HG03025 (cell line): ENCODE data around the gene TP53I13.

Experiments
- ATAC-seq: cut with Tn5 transposase; IDR thresholded peaks from one replicate; pipeline ENCODE4 v1.9.1; 2021; ENCODE audit warnings: mild to moderate bottlenecking, moderate library complexity; ENCODE audit not compliant: unreplicated experiment, low FRiP score

TP53I13 gene

DNA sequence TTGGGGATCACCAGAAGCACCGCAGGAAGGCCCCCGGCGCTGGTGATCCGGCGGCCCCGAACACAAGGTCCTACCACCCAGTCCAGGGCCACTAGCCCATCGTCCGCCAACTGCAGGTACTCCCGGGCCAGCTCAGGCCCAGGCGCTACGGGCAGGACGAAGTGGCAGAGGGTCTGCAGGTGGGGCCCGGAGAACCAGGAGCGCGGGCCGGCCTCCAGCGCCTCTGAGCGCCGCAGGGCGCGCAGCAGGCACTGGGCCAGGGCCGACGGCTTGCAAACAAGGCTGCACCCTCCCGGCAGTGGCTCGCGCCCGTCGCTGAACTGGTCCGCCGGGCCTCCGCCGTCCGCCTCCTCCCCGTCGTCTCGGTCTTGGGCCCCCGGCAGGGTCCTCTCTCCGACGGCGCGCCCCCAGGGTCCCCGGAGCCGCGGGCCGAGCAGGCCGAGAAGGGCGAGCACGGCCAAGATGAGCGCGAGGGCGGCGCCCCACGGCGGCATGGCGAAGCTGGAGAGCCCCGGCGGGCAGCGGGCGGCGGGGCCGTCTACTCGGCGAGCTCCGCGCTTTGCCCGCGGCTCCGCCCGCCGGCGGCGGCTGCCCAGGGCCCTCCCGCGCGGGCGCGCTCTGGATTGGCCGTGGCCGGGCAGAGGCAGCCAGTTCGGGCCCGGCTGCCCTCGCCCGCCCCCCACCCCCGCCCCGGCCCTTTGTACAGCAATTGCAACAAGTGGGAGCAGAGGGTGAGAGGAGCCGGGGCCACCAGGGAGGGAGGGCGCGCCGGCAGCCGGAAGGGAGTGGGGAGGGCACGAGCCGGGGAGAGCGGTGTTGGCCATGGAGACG lies 1.8 kb upstream of the TP53I13 start, which contains the start of gene ABHD15:
Gene ABHD15 (minus strand): TSS at position 565 of the 831 bp plus-strand sequence. CDS start 71 bp downstream, at position 494.
- no peak for ATAC-seq

DNA sequence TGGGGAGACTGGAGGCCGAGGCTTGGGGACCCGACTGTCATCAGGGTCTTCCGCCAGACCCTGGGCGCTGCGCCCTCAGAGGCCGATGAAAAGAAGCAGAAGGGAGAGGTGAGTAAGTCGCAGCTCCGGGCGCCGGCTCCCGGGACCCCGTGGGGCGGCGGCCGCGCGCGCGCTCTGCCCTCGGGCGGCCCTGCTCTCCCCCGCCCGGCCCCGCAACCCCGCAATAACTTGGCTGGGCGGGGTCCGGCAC lies 1.3 kb upstream of the TP53I13 start:
- no peak for ATAC-seq

- peak; percentile 31 for ATAC-seq
Measured at GRCh38 chr17:29567554-29568330, 759 bp upstream of the TP53I13 start.

GRCh38 chr17:29569245-29569950 lies 897 bp downstream of the TP53I13 start:
- ATAC-seq: no peak

GRCh38 chr17:29570521-29570920 lies 2.0 kb downstream of the TP53I13 start:
- ATAC-seq: no peak

DNA sequence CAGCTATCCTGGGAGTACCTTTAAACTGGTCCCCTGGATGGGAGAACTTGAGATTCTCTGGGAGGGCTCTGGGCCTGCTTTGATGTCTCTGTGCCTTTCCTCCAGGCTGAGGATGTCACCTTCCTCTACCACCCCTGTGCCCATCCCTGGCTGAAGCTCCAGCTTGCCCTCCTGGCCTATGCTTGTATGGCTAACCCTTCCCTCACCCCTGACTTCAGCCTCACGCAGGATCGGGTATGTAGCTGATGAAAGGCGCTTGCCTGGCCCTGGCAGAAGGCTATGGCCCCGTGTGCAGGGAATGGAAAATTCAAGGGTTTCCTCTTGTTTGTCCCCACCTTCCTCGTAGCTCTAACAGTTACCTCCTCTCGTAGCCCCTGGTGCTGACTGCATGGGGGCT lies 3.0 kb downstream of the TP53I13 start:
- ATAC-seq: no peak

DNA sequence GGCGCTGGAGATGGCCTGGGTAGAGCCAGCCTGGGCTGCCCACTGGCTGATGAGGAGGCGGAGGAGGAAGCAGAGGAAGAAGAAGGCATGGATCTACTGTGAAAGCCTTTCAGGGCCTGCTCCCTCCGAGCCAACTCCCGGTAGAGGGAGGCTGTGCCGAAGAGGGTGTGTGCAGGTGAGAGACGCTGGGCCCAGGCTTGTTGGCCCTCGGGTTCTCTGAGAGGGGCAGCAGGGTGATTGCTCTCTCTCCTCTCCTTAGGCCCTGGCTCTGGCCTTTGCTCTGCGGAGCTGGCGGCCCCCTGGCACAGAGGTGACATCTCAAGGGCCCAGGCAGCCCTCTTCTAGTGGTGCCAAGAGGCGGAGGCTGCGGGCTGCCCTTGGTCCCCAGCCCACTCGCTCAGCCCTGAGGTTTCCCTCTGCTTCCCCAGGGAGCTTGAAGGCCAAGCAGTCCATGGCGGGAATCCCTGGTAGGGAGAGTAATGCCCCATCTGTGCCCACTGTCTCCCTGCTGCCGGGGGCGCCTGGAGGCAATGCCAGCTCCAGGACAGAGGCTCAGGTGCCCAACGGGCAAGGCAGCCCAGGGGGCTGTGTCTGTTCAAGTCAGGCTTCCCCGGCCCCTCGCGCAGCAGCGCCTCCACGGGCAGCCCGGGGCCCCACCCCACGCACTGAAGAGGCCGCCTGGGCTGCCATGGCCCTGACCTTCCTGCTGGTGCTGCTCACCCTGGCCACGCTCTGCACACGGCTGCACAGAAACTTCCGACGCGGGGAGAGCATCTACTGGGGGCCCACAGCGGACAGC lies 3.6 kb downstream of the TP53I13 start:
- ATAC-seq: no peak

DNA sequence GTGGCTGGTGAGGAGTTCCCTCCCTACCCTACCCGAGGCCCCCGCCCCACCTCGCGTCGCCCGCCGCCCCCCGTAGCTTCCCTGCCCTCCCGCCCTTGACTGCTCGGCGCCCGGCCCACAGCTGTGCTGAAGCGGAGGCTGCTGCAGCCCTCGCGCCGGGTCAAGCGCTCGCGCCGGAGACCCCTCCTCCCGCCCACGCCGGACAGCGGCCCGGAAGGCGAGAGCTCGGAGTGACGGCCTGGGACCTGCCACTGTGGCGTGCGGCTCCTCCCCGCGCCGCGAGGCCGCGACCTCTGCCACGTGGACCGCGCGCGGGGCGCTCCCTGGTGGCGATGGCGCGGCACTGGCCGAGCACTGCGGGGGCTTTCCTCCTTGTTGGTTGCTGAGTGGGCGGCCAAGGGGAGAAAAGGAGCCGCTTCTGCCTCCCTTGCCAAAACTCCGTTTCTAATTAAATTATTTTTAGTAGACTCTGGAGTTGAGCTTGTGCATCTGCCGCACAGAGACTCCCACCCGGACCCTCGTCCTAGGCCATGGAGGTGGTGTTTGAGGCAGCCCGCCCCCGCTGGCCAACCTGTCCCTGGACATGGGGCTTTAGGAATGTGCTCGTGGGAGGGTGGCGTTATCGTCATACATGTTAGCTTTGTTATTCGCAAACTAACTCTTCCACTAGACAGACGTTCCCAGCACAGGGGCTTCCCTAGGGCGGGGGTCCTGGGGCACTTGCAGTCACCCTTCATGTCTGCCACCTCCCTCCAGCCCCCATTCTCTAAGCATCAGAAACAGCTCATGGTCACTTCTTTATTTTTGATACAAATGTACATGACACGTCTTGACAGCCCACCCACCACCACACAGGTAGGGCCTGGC lies 4.4 kb downstream of the TP53I13 start:
- ATAC-seq: no peak

GRCh38 chr17:29573558-29573869 lies 5.0 kb downstream of the TP53I13 start:
- ATAC-seq: no peak

GRCh38 chr17:29573871-29574731 lies 5.6 kb downstream of the TP53I13 start:
- no peak for ATAC-seq

DNA sequence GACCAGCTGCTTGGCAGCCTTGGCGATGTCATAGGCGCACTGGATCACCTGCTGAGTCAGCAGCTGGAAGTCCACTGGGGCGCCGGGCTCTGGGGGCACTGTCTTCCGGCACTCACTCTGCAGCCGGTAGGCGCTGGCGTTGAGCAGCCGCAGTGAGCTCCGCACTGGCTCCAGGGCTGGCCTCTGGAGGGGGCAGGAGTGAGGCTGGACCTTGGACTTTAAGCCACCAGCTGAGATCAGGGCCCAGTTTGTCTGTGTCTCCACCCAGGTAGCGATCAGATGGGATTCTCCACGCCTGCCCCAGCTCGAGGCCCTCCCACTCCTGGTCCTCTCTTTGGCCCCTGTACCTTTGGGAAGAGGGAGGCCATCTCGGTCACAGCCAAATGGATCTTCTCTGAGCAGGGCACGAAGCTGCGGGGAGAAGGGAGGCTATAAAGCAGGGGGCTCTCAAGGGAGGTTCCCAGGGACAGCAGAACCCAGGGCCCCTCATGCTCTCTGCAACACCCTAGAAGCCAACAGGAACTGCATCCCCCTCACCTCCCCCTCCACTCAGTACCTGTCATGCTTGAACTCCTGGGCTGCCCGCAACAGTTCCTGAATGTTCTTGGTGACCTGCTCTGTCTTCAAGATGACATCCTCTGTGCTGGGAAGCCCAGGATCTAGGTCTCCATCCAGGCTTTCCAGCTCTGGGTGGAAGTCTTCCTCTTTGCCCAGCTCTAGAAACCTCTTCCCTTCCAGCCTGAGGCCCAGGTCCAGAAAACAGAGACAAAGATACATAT lies 6.4 kb downstream of the TP53I13 start:
- ATAC-seq: no peak

GRCh38 chr17:29575511-29576213 lies 7.2 kb downstream of the TP53I13 start:
- ATAC-seq: no peak

DNA sequence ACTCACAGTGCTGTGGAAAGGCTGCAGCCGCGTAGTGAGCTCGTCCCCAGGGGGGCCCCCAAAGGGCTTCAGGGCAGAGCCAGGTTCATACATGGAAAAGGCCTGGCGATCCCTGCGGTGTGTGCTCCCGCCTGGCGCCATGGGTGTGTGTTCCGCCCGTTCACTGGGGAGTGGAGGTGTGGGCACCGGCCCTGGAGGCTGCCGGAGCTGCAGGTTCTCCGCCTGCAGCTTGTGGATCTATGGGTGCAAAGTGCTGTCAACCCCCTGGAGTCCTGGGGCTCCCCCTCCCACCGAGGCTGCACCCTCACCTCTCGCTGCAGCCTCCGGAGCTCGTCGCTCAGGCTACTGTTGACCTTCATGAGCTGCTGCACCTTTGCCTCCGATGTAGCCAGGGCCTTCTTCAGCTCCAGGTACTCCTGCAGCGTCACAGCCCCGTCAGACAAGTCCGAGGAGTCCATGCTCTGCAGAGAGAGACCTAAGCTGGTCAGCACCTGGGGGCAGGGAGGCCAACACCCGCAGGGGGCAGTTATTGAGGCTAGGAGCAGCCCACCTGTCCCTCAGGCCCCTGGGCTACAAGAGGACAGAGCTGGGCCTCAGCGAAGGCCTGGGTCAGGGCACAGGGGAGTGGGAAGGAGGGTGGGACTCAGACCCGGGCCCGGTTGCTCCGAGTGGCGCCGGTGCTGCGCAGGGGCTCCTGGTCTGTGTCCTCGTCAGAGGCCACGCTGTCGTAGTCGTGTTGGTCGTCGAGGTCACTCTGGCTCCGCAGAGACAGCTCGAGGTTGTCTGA lies 7.9 kb downstream of the TP53I13 start:
- no peak for ATAC-seq

- ATAC-seq: no peak
Measured at GRCh38 chr17:29577001-29577370, 8.5 kb downstream of the TP53I13 start.

DNA sequence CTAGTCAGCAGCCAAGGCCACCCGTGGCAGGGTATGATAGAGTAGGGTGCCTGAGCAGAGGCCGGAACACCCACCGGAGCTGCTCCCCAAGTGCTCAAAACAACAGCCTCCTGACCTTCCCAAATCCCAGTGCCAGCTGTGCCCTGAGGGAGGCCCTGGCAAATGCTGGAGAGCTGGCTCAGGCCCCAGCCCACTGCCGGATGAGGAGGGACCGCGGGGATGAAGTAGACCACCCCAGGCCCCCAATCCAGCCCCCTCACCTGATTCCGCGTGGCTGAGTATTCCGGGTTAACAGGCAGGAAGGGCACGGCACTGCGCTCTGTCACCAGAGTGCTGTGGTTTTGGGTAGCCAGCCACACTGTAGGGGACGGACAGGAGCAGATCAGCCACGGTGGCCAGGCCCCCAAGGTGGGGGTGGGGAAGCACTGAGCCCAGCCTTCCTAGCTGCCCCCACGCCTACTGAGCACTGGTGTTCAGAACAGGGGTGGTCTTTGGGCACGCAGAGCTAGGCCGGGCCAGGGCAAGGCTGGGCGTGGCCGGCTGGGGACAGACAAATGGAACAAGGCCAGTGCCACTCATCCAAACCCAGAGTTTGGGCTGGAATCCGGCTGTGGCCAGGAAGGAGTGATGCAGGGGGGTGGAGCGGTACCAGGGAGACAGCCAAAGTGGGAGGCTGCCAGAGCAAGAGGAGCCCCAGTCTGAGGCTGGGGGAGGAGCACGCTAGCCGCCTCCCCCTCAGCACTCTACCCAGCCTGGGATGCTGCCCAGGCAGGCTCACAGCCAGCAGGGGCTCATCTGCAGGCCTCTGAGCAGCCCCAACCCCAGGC lies 9.1 kb downstream of the TP53I13 start:
- no peak for ATAC-seq
